ENCODE data around the gene MAGI1.

GRCh38 chr3:65779390-65779789 lies 259.3 kb downstream of the MAGI1 start:
- TF ChIP-seq, protein P1, sequence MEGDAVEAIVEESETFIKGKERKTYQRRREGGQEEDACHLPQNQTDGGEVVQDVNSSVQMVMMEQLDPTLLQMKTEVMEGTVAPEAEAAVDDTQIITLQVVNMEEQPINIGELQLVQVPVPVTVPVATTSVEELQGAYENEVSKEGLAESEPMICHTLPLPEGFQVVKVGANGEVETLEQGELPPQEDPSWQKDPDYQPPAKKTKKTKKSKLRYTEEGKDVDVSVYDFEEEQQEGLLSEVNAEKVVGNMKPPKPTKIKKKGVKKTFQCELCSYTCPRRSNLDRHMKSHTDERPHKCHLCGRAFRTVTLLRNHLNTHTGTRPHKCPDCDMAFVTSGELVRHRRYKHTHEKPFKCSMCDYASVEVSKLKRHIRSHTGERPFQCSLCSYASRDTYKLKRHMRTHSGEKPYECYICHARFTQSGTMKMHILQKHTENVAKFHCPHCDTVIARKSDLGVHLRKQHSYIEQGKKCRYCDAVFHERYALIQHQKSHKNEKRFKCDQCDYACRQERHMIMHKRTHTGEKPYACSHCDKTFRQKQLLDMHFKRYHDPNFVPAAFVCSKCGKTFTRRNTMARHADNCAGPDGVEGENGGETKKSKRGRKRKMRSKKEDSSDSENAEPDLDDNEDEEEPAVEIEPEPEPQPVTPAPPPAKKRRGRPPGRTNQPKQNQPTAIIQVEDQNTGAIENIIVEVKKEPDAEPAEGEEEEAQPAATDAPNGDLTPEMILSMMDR (IDR thresholded peaks at IDR 0.05; ENCODE audit: insufficient read depth, low read length) = no peak
- no peak for TF ChIP-seq GABPA (IDR thresholded peaks at IDR 0.05; ENCODE audit: low read depth)

Measured in HL-60 (cell line).